ENCODE data around the gene CLTA. TPM values are rescaled to one million over a fixed set of nuclear protein-coding genes. Genes with fewer than 3 reads are reported as not detected.

The CLTA gene
- total and polyA plus RNA-seq, 10 of the 15 experiments (the other 5 are each of a cell fraction or from before 2014, with no cell fraction given), result 49.0 to 241 (median 168) TPM

DNA sequence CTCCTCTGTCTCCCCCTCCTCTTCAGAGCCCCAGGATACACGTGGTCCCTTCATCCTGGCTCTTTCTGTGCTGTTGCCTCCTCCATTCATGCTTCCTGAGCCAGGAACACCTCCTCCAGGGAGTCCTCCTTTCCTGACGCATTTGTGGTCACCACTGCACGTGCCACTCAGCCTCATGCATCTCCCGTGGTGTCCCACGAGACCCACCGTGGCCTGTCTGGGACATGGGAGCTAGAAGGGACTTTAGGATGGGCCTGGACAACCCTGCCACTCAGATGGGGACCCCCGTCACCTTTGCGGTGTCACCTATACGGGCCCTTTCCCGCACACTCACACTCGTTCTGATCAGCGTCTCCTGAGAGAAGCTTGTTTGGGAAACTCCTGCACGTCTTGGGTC is 47.5 kb upstream of the CLTA start:
- CTCF ChIA-PET, result interaction anchor here (0.9 to 1.6 kb wide), 5 partner anchors 9 to 40 kb away, joined by 3 to 5 read pairs (median 4); no protein-coding TSS in a partner anchor
- Histone ChIP-seq H2AFZ (ENCODE audit: control insufficient read depth, low read depth, low read length) (peak overlapping the region; percentile 79), H3K9me3 (replicated peaks; ENCODE audit: control insufficient read depth, insufficient read depth, low read length) (peaks cover 4% of the 10 kb centered on the region; the same call in 1 of the 3 replicates), H3K4me1 (ENCODE audit: control insufficient read depth, insufficient read depth, low read length) (peaks cover 43% of the 10 kb centered on the region), H3K79me2 (ENCODE audit: control insufficient read depth, insufficient read depth, low read length) (no peaks in the 10 kb centered on the region), H3K27me3 (replicated peaks in 1 of 2; ENCODE audit: control insufficient read depth in 2 of 2, insufficient read depth in 2 of 2, low read length in 1 of 2) (no peaks in the 10 kb centered on the region), H3K4me3 (no peak overlapping the region), H3K27ac (ENCODE audit: control insufficient read depth, insufficient read depth) (peak overlapping the region; percentile 29; the same call in 1 of the 2 replicates), H4K20me1 (ENCODE audit: control insufficient read depth, insufficient read depth) (no peaks in the 10 kb centered on the region), H3K36me3 (ENCODE audit: control insufficient read depth in 2 of 2, insufficient read depth in 2 of 2, low read length in 1 of 2) (no peaks in the 10 kb centered on the region), H3K9ac (ENCODE audit: control insufficient read depth, insufficient read depth, low read length) (peak overlapping the region; percentile 18; the same call in 1 of the 2 replicates), H3K4me2 (ENCODE audit: control insufficient read depth, insufficient read depth) (peak overlapping the region; percentile 78)
- ATAC-seq, result no peak
- RAD21 ChIA-PET (ENCODE audit: unreplicated experiment), result no interaction called here
- no peak for DNase-seq (ENCODE audit: low read depth, low spot score)
- SMC1A ChIA-PET (ENCODE audit: uncharacterized antibody, unreplicated experiment), result interaction anchor here (1.1 kb wide), 1 partner anchor 38 kb away, joined by 3 read pairs; no protein-coding TSS in a partner anchor
- TF ChIP-seq BHLHE40 (IDR thresholded peaks at IDR 0.05; ENCODE audit: borderline replicate concordance in 1 of 2, low read depth in 2 of 2, low read length in 1 of 2) (peak in 1 of 2 experiments; percentile 82; a peak in 2 of 4 replicates), CHD2 (IDR thresholded peaks at IDR 0.05; ENCODE audit: borderline replicate concordance, low read depth, low read length) (no peak), CBX5 (IDR thresholded peaks at IDR 0.05; ENCODE audit: low read depth) (no peak), IKZF2 (IDR thresholded peaks at IDR 0.05) (0 out of 4 replicates have a peak, but pooled peaks of 1 of the 2 experiments have one; percentile 3), IKZF1 (conservative IDR thresholded peaks at IDR 0.05) (0 out of 2 replicates have a peak, but pooled peaks have one; percentile 19), SREBF2 (IDR thresholded peaks at IDR 0.05; ENCODE audit: low read length) (no peak), HDAC2 (IDR thresholded peaks at IDR 0.05) (no peak), CUX1 (IDR thresholded peaks at IDR 0.05; ENCODE audit: insufficient replicate concordance, low read depth, low read length) (no peak), FOXM1 (IDR thresholded peaks at IDR 0.05; ENCODE audit: low read depth, low read length) (no peak), SMC3 (IDR thresholded peaks at IDR 0.05; ENCODE audit: borderline replicate concordance, low read length) (no peak), SIX5 (IDR thresholded peaks at IDR 0.05; ENCODE audit: low read depth, low read length, severe bottlenecking) (no peak), TCF12 (IDR thresholded peaks at IDR 0.05; ENCODE audit: low read depth, low read length) (no peak), KLF5 (IDR thresholded peaks at IDR 0.05; ENCODE audit: partially characterized antibody) (no peak)
- no peak for FAIRE-seq
- in situ Hi-C loops (cut with MboI), result no loop called here
- 62% methylated on average over 13 of the region's 13 CpGs for WGBS (ENCODE audit: insufficient coverage, insufficient replicate concordance, low lambda C conversion rate, missing lambda C conversion rate)
- intact Hi-C loops (cut with micrococcal nuclease; ENCODE audit: unreplicated experiment), result no loop called here
- POLR2A ChIA-PET, result no interaction called here
- BruUV-seq (replicated peaks), result no TSS peak
